Colonic mucosa (tissue), 4 donors: ENCODE results near the gene TK2. TPM values are rescaled to one million over a fixed set of nuclear protein-coding genes. Genes with fewer than 3 reads are reported as not detected.

Experiments used
- DNase-seq: peaks from one replicate; pipeline ENCODE4 v3.0.0-alpha.2; 2020
- H3K27ac ChIP-seq: fragments of 200-600 bp; one replicate; pipeline ENCODE4 v1.8.0; 2021
- H3K27me3 ChIP-seq: fragments of 200-600 bp; one replicate; pipeline ENCODE4 v1.8.0; 2021
- H3K36me3 ChIP-seq: fragments of 200-600 bp; one replicate; pipeline ENCODE4 v1.8.0; 2021
- H3K4me1 ChIP-seq: fragments of 200-600 bp; one replicate; pipeline ENCODE4 v1.8.0; 2021; ENCODE audit warnings: mild to moderate bottlenecking
- H3K4me3 ChIP-seq: fragments of 200-600 bp; one replicate; pipeline ENCODE4 v1.8.0; 2021
- H3K9ac ChIP-seq, 2 donors: one replicate each; pipeline ENCODE4 v1.7.0; 2013; ENCODE audit warnings: control low read depth in 2 of 2, low read depth in 2 of 2, low read length in 2 of 2
- H3K9me3 ChIP-seq: fragments of 200-600 bp; one replicate; pipeline ENCODE4 v1.8.0; 2021
- CTCF ChIP-seq: fragments of 200-600 bp; IDR thresholded peaks from one replicate; pipeline ENCODE4 v1.8.0; 2022; ENCODE audit warnings: antibody characterized with exemption, mild to moderate bottlenecking
- intact Hi-C: fragments of 100-400 bp; cut with DNase I; formaldehyde crosslinking; loops from one replicate; pipeline ENCODE4 v1.14.1; 2022
- total RNA-seq, 2 donors: library from RNA; stranded (reverse); fragmentation: NEBNext Ultra II Directional in 1 of 2; extraction: Animal tissue kit (Norgen Biotek cat#: 25700) in 1 of 2; gene quantifications; one replicate each; pipeline ENCODE4 v1.2.1, GENCODE V29; 2021
- donor health status: healthy.
- donor health status: DM: no; HTN: no; CAD: no.
- donor health status: DM: no; HTN: no; CAD: no.

TK2 gene
- total RNA-seq, 2 donors from 2014 or later: 11.9 to 17.0 TPM

GRCh38 chr16:66537236-66537635, 12.7 kb downstream of the TK2 start:
- H3K9ac ChIP-seq: no peak overlapping the region
- no peak overlapping the region for H3K27ac ChIP-seq
- H3K4me1 ChIP-seq: no peaks in the 10 kb centered on the region
- no peaks in the 10 kb centered on the region for H3K36me3 ChIP-seq
- no peak for DNase-seq
- H3K4me3 ChIP-seq: no peak overlapping the region
- H3K27me3 ChIP-seq: no peaks in the 10 kb centered on the region
- TF ChIP-seq CTCF: no peak
- no peaks in the 10 kb centered on the region for H3K9me3 ChIP-seq
- intact Hi-C loops: no loop called here

GRCh38 chr16:66536525-66536924, 13.4 kb downstream of the TK2 start:
- Histone ChIP-seq H3K27ac (no peak overlapping the region), H3K4me3 (no peak overlapping the region), H3K9ac (no peak overlapping the region), H3K4me1 (no peaks in the 10 kb centered on the region), H3K27me3 (no peaks in the 10 kb centered on the region), H3K36me3 (peaks cover 2% of the 10 kb centered on the region), H3K9me3 (no peaks in the 10 kb centered on the region)
- intact Hi-C loops: no loop called here
- peak; percentile 9 for DNase-seq
- no peak for TF ChIP-seq CTCF

DNA sequence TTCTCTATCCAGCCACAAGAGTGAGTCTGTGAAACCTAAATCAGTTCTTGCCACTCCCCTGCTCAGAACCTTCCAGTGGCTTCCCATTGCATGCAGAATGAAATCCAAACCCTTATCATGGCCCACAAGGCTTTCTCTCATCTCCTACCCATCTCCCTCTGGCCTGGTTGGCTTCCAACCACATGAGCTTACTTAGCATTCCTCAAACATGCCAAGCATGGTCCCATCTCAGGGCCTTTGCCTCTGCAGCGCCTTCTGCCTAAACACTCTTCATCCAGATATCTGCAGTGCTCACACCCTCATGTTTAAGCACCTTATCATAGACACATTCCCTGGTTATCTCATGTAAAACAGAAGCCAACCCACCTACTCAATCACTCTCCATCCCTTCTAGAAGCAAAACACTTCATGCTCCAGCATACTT, 15.5 kb downstream of the TK2 start:
- intact Hi-C loops: no loop called here
- no peaks in the 10 kb centered on the region for H3K4me1 ChIP-seq
- no peaks in the 10 kb centered on the region for H3K27me3 ChIP-seq
- no peaks in the 10 kb centered on the region for H3K9me3 ChIP-seq
- no peak overlapping the region for H3K4me3 ChIP-seq
- no peak overlapping the region for H3K9ac ChIP-seq
- no peak overlapping the region for H3K27ac ChIP-seq
- TF ChIP-seq CTCF: no peak
- peak; percentile 11 for DNase-seq
- peaks cover 12% of the 10 kb centered on the region for H3K36me3 ChIP-seq

DNA sequence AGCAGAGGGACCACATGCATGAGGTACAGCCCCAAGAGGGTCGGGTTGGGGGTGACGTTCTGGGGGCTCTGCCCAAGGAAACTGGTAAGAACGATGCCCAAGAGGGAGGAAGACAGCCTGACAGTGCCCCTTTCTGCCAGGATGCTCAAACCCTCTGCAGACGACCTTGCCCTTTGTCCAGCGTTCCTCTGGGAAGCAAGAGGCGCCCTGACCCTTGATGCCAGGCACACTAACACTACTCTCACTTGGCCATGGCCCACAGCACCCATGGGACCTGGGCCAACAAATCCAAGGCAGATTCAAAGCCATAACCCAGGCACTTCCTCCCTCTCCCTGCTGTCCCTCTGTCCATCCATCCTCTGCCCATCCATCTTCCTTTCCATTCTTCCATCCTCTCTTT, 20.4 kb downstream of the TK2 start:
- H3K9ac ChIP-seq: no peak overlapping the region
- H3K9me3 ChIP-seq: no peaks in the 10 kb centered on the region
- DNase-seq: no peak
- no peak overlapping the region for H3K4me3 ChIP-seq
- H3K27ac ChIP-seq: no peak overlapping the region
- TF ChIP-seq CTCF: no peak
- intact Hi-C loops: no loop called here
- no peaks in the 10 kb centered on the region for H3K27me3 ChIP-seq
- H3K36me3 ChIP-seq: peaks cover 12% of the 10 kb centered on the region
- H3K4me1 ChIP-seq: no peaks in the 10 kb centered on the region

GRCh38 chr16:66528294-66528693, 21.6 kb downstream of the TK2 start:
- H3K9ac ChIP-seq: no peak overlapping the region
- H3K36me3 ChIP-seq: peaks cover 12% of the 10 kb centered on the region
- H3K4me3 ChIP-seq: no peak overlapping the region
- intact Hi-C loops: no loop called here
- no peak for DNase-seq
- H3K4me1 ChIP-seq: no peaks in the 10 kb centered on the region
- H3K27me3 ChIP-seq: no peaks in the 10 kb centered on the region
- H3K9me3 ChIP-seq: no peaks in the 10 kb centered on the region
- no peak for TF ChIP-seq CTCF
- H3K27ac ChIP-seq: no peak overlapping the region
